H9 (cell line): ENCODE results near the gene PAEP. TPM values are rescaled to one million over a fixed set of nuclear protein-coding genes. Genes with fewer than 3 reads are reported as not detected.

Source experiments
- DNase-seq: peaks from one replicate; pipeline ENCODE4 v3.0.0-alpha.2; 2017
- H2AFZ ChIP-seq: one replicate; pipeline ENCODE4 v1.6.1; 2013; ENCODE audit warnings: mild to moderate bottlenecking, low read length, control low read depth, moderate library complexity
- H2AK5ac ChIP-seq: 2 replicates; pipeline ENCODE4 v1.6.1; 2013; ENCODE audit warnings: low read length, control low read depth, mixed read lengths; ENCODE audit not compliant: insufficient read length
- H2BK120ac ChIP-seq: one replicate; pipeline ENCODE4 v1.6.1; 2013; ENCODE audit warnings: low read depth, mild to moderate bottlenecking, low read length, control low read depth, inconsistent platforms; ENCODE audit not compliant: poor library complexity, severe bottlenecking
- H2BK12ac ChIP-seq: 2 replicates; pipeline ENCODE4 v1.6.1; 2013; ENCODE audit warnings: low read length, control low read depth, mixed read lengths, low read depth; ENCODE audit not compliant: insufficient read length
- H2BK15ac ChIP-seq: 2 replicates; pipeline ENCODE4 v1.6.1; 2013; ENCODE audit warnings: low read depth, low read length, control low read depth
- H2BK20ac ChIP-seq: one replicate; pipeline ENCODE4 v1.6.1; 2013; ENCODE audit warnings: low read depth, mild to moderate bottlenecking, low read length, control low read depth, inconsistent platforms; ENCODE audit not compliant: poor library complexity, severe bottlenecking
- H2BK5ac ChIP-seq: 2 replicates; pipeline ENCODE4 v1.6.1; 2013; ENCODE audit warnings: low read length, control low read depth, mixed read lengths; ENCODE audit not compliant: insufficient read length
- H3K14ac ChIP-seq: 2 replicates; pipeline ENCODE4 v1.6.1; 2013; ENCODE audit warnings: low read length, control low read depth; ENCODE audit not compliant: insufficient read depth
- H3K18ac ChIP-seq: 2 replicates; pipeline ENCODE4 v1.6.1; 2013; ENCODE audit warnings: low read depth, mild to moderate bottlenecking, mixed read lengths, low read length, control low read depth; ENCODE audit not compliant: insufficient read length
- H3K23ac ChIP-seq: 2 replicates; pipeline ENCODE4 v1.6.1; 2013; ENCODE audit warnings: low read length, control low read depth, mixed read lengths, low read depth; ENCODE audit not compliant: insufficient read length
- H3K23me2 ChIP-seq: 2 replicates; pipeline ENCODE4 v1.6.1; 2013; ENCODE audit warnings: low read depth, mild to moderate bottlenecking, mixed read lengths, low read length, control low read depth; ENCODE audit not compliant: insufficient read length, poor library complexity, severe bottlenecking
- H3K27ac ChIP-seq: 2 replicates; pipeline ENCODE4 v1.5.1; 2013; ENCODE audit warnings: low read length, control low read depth, mixed read lengths, low read depth; ENCODE audit not compliant: insufficient read length
- H3K27me3 ChIP-seq: 2 replicates; pipeline ENCODE4 v1.6.1; 2013; ENCODE audit warnings: low read length, control low read depth, inconsistent platforms; ENCODE audit not compliant: insufficient read depth
- H3K4ac ChIP-seq: 2 replicates; pipeline ENCODE4 v1.6.1; 2013; ENCODE audit warnings: low read depth, mild to moderate bottlenecking, control low read depth, inconsistent platforms, low read length, moderate library complexity
- H3K4me1 ChIP-seq: 2 replicates; pipeline ENCODE4 v1.6.1; 2013; ENCODE audit warnings: low read length, control low read depth, inconsistent platforms; ENCODE audit not compliant: insufficient read depth
- H3K4me2 ChIP-seq: 2 replicates; pipeline ENCODE4 v1.6.1; 2013; ENCODE audit warnings: low read length, control low read depth, mixed read lengths; ENCODE audit not compliant: insufficient read length, insufficient read depth
- H3K56ac ChIP-seq: 2 replicates; pipeline ENCODE4 v1.6.1; 2013; ENCODE audit warnings: low read depth, mild to moderate bottlenecking, mixed read lengths, low read length, control low read depth; ENCODE audit not compliant: insufficient read length
- H3K79me1 ChIP-seq: 2 replicates; pipeline ENCODE4 v1.6.1; 2013; ENCODE audit warnings: low read depth, mild to moderate bottlenecking, moderate library complexity, low read length, control low read depth, inconsistent platforms; ENCODE audit not compliant: insufficient read depth, poor library complexity, severe bottlenecking
- H3K79me2 ChIP-seq: 2 replicates; pipeline ENCODE4 v1.6.1; 2013; ENCODE audit warnings: low read length, control low read depth, inconsistent platforms; ENCODE audit not compliant: insufficient read depth
- H3K9ac ChIP-seq: 2 replicates; pipeline ENCODE4 v1.6.1; 2013; ENCODE audit warnings: low read length, control low read depth, mixed read lengths; ENCODE audit not compliant: insufficient read length; ENCODE audit errors: extremely low read depth
- H3K9me3 ChIP-seq: one replicate; pipeline ENCODE4 v1.6.1; 2013; ENCODE audit warnings: low read depth, low read length, inconsistent platforms; ENCODE audit not compliant: control insufficient read depth
- H3T11ph ChIP-seq: one replicate; pipeline ENCODE4 v1.6.1; 2013; ENCODE audit warnings: mild to moderate bottlenecking, low read length, control low read depth, inconsistent platforms
- H4K20me1 ChIP-seq: one replicate; pipeline ENCODE4 v1.6.1; 2013; ENCODE audit not compliant: control insufficient read depth, insufficient read length, insufficient read depth
- H4K5ac ChIP-seq: 2 replicates; pipeline ENCODE4 v1.6.1; 2013; ENCODE audit warnings: low read depth, mild to moderate bottlenecking, mixed read lengths, low read length, control low read depth; ENCODE audit not compliant: insufficient read length
- H4K8ac ChIP-seq: replicated peaks from 2 replicates; pipeline ENCODE4 v1.6.1; 2013; ENCODE audit warnings: low read length, control low read depth, mixed read lengths, low read depth; ENCODE audit not compliant: insufficient read length
- H4K91ac ChIP-seq: 2 replicates; pipeline ENCODE4 v1.6.1; 2013; ENCODE audit warnings: low read depth, mild to moderate bottlenecking, moderate library complexity, mixed read lengths, low read length, control low read depth; ENCODE audit not compliant: insufficient read length
- H3K27ac Mint-ChIP-seq, 3 experiments: 2 replicates in 2 of 3; 3 replicates in 1 of 3; pipeline ENCODE4 v1.8.0; 2020 to 2021; ENCODE audit warnings: mixed read lengths in 3 of 3, mild to moderate bottlenecking in 1 of 3, moderate library complexity in 1 of 3
- H3K27me3 Mint-ChIP-seq: 2 replicates; pipeline ENCODE4 v1.8.0; 2021; ENCODE audit warnings: low read depth, mild to moderate bottlenecking, moderate library complexity, mixed read lengths
- H3K36me3 Mint-ChIP-seq, 3 experiments: 2 replicates in 2 of 3; 3 replicates in 1 of 3; pipeline ENCODE4 v1.8.0; 2020 to 2021; ENCODE audit warnings: low read depth in 3 of 3, mixed read lengths in 3 of 3; ENCODE audit not compliant: insufficient read depth in 1 of 3
- H3K4me1 Mint-ChIP-seq, 2 experiments: 2 replicates each; pipeline ENCODE4 v1.8.0; 2020; ENCODE audit warnings: mixed read lengths in 2 of 2
- H3K4me3 Mint-ChIP-seq, 2 experiments: 2 replicates in 1 of 2; 3 replicates in 1 of 2; pipeline ENCODE4 v1.8.0; 2020 to 2021; ENCODE audit warnings: mild to moderate bottlenecking in 2 of 2, mixed read lengths in 2 of 2, moderate library complexity in 1 of 2
- H3K9me3 Mint-ChIP-seq, 2 experiments: 2 replicates in 1 of 2; 3 replicates in 1 of 2; pipeline ENCODE4 v1.8.0; 2020; ENCODE audit warnings: mild to moderate bottlenecking in 2 of 2, mixed read lengths in 2 of 2, moderate library complexity in 1 of 2
- CTCF ChIP-seq: fragments of 200-600 bp; sonication (generic); conservative IDR thresholded peaks from 3 replicates; pipeline ENCODE4 v1.8.0; 2021; ENCODE audit warnings: antibody characterized with exemption, mild to moderate bottlenecking
- WGBS: extraction: QIAGEN DNeasy Blood & Tissue Kit; methylation state at CpG from one replicate; pipeline ENCODE4 v1.1.7; 2013; ENCODE audit warnings: missing lambda C conversion rate, low lambda C conversion rate, mixed read lengths; ENCODE audit not compliant: insufficient read length; ENCODE audit errors: extremely low coverage; 5-methylcytosine and 5-hydroxymethylcytosine counted together
- total RNA-seq: library from RNA; stranded (reverse); gene quantifications from 2 replicates; pipeline ENCODE4 v1.2.1, GENCODE V29; 2021

PAEP gene
- total RNA-seq, 1 experiment from 2014 or later: not detected

GRCh38 chr9:135590486-135591079 lies 29.0 kb downstream of the PAEP start:
- WGBS: no CpG with 5 or more reads among the region's 25 CpGs
- Histone ChIP-seq H3K9ac (no peak overlapping the region), H2AFZ (no peak overlapping the region), H4K91ac (no peak overlapping the region), H3K18ac (no peak overlapping the region), H3T11ph (no peak overlapping the region), H2BK15ac (no peak overlapping the region), H3K4ac (no peak overlapping the region), H3K79me2 (no peaks in the 10 kb centered on the region), H2BK12ac (no peak overlapping the region), H3K56ac (no peak overlapping the region), H2BK120ac (no peak overlapping the region), H3K23ac (no peak overlapping the region), H3K27me3 (no peaks in the 10 kb centered on the region), H3K27ac (no peak overlapping the region), H4K8ac (no peak overlapping the region), H3K9me3 (no peaks in the 10 kb centered on the region), H3K4me1 (no peaks in the 10 kb centered on the region), H2BK20ac (no peak overlapping the region), H2AK5ac (no peak overlapping the region), H3K23me2 (no peaks in the 10 kb centered on the region), H3K4me2 (no peak overlapping the region), H3K14ac (no peak overlapping the region), H3K79me1 (no peaks in the 10 kb centered on the region), H2BK5ac (no peak overlapping the region), H4K5ac (no peak overlapping the region), H4K20me1 (no peaks in the 10 kb centered on the region)
- no peaks in the 10 kb centered on the region for H3K4me1 Mint-ChIP-seq
- no peak for TF ChIP-seq CTCF
- H3K4me3 Mint-ChIP-seq: peak overlapping the region in 1 of 2 experiments; percentile 21; a peak in 2 of 5 replicates
- DNase-seq: no peak
- H3K27me3 Mint-ChIP-seq: no peaks in the 10 kb centered on the region; the same call in 1 of the 2 replicates
- no peaks in the 10 kb centered on the region for H3K36me3 Mint-ChIP-seq
- H3K9me3 Mint-ChIP-seq: peaks cover 2 to 4% of the 10 kb centered on the region in 2 experiments; a peak in 2 of 5 replicates
- H3K27ac Mint-ChIP-seq: no peak overlapping the region
